Hepatocyte (in vitro differentiated cells): ENCODE measurements around the gene UNC93B1. TPM values are rescaled to one million over a fixed set of nuclear protein-coding genes. Genes with fewer than 3 reads are reported as not detected.

Experiments used
- DNase-seq: peaks from one replicate; pipeline ENCODE4 v3.0.0-alpha.2; 2016; ENCODE audit warnings: low spot score
- H2AFZ ChIP-seq: fragments of 200-600 bp; sonication (generic); 2 replicates; pipeline ENCODE4 v1.6.0; 2016; ENCODE audit warnings: antibody characterized with exemption, mild to moderate bottlenecking
- H3K27ac ChIP-seq: fragments of 200-600 bp; sonication (generic); 2 replicates; pipeline ENCODE4 v1.5.1; 2016; ENCODE audit warnings: mild to moderate bottlenecking
- H3K27me3 ChIP-seq: fragments of 200-600 bp; sonication (generic); 2 replicates; pipeline ENCODE4 v1.6.1; 2016
- H3K36me3 ChIP-seq: fragments of 200-600 bp; sonication (generic); replicated peaks from 2 replicates; pipeline ENCODE4 v1.5.1; 2016; ENCODE audit warnings: low read depth; ENCODE audit not compliant: insufficient read depth
- H3K4me1 ChIP-seq: fragments of 200-600 bp; sonication (generic); 2 replicates; pipeline ENCODE4 v1.5.1; 2016; ENCODE audit warnings: mild to moderate bottlenecking, moderate library complexity; ENCODE audit not compliant: insufficient read depth
- H3K4me2 ChIP-seq: fragments of 200-600 bp; sonication (generic); 2 replicates; pipeline ENCODE4 v1.6.0; 2016
- H3K4me3 ChIP-seq: fragments of 200-600 bp; sonication (generic); 2 replicates; pipeline ENCODE4 v1.5.1; 2016; ENCODE audit warnings: mild to moderate bottlenecking
- H3K79me2 ChIP-seq: fragments of 200-600 bp; sonication (generic); 2 replicates; pipeline ENCODE4 v1.6.0; 2017; ENCODE audit warnings: mild to moderate bottlenecking
- H3K9me2 ChIP-seq: fragments of 200-600 bp; sonication (generic); replicated peaks from 2 replicates; pipeline ENCODE4 v1.6.0; 2017; ENCODE audit warnings: mild to moderate bottlenecking; ENCODE audit not compliant: insufficient read depth
- H3K9me3 ChIP-seq: fragments of 200-600 bp; sonication (generic); 2 replicates; pipeline ENCODE4 v1.5.1; 2016; ENCODE audit warnings: low read depth, mild to moderate bottlenecking
- H4K20me1 ChIP-seq: fragments of 200-600 bp; sonication (generic); 2 replicates; pipeline ENCODE4 v1.6.0; 2016; ENCODE audit warnings: mild to moderate bottlenecking; ENCODE audit not compliant: insufficient read depth, poor library complexity, severe bottlenecking
- CTCF ChIP-seq: fragments of 200-600 bp; sonication (generic); IDR thresholded peaks from 2 replicates; pipeline ENCODE4 v1.5.1; 2016; ENCODE audit warnings: antibody characterized with exemption, mild to moderate bottlenecking; ENCODE audit not compliant: poor library complexity
- EZH2 ChIP-seq: fragments of 200-600 bp; sonication (generic); IDR thresholded peaks from 2 replicates; pipeline ENCODE4 v1.6.1; 2016; ENCODE audit warnings: antibody characterized with exemption, mild to moderate bottlenecking, borderline replicate concordance
- EZH2phosphoT487 ChIP-seq: fragments of 200-600 bp; sonication (generic); IDR thresholded peaks from one replicate; pipeline ENCODE4 v1.6.1; 2018; ENCODE audit warnings: antibody characterized with exemption, mild to moderate bottlenecking, low read depth, moderate library complexity; ENCODE audit not compliant: unreplicated experiment, severe bottlenecking
- WGBS: methylation state at CpG from one replicate; pipeline ENCODE4 v1.1.6; 2016; ENCODE audit warnings: low lambda C conversion rate; ENCODE audit errors: missing lambda C conversion rate; 5-methylcytosine and 5-hydroxymethylcytosine counted together
- polyA plus RNA-seq: library from polyadenylated mRNA; unstranded; fragments of >200 nt; fragmentation: Nextera tagmentation; extraction: Ambion mirVana; gene quantifications from 2 replicates; pipeline ENCODE4 v1.2.1, GENCODE V29; 2016
- total RNA-seq: library from RNA; depleted of rRNA; stranded (reverse); fragments of >200 nt; gene quantifications from 2 replicates; pipeline ENCODE4 v1.2.3, GENCODE V29; 2014

UNC93B1 gene
- total and polyA plus RNA-seq, 2 experiments from 2014 or later: 23.5 to 38.0 TPM

- Histone ChIP-seq H3K27ac (no peak overlapping the region), H3K9me2 (no peaks in the 10 kb centered on the region), H3K9me3 (no peaks in the 10 kb centered on the region), H3K27me3 (no peaks in the 10 kb centered on the region), H3K4me1 (peaks cover 31% of the 10 kb centered on the region), H3K4me3 (no peak overlapping the region), H3K4me2 (no peak overlapping the region), H3K79me2 (peaks cover 17% of the 10 kb centered on the region), H3K36me3 (no peaks in the 10 kb centered on the region), H4K20me1 (no peaks in the 10 kb centered on the region), H2AFZ (no peak overlapping the region)
- DNase-seq: no peak
- TF ChIP-seq CTCF: no peak
- no peak for TF ChIP-seq EZH2phosphoT487
- no peak for TF ChIP-seq EZH2
- 86% methylated on average over 20 of the region's 27 CpGs for WGBS
Observed at GRCh38 chr11:68036141-68036716, 32.3 kb upstream of the UNC93B1 start.

- Histone ChIP-seq H2AFZ (no peak overlapping the region), H4K20me1 (no peaks in the 10 kb centered on the region), H3K9me3 (no peaks in the 10 kb centered on the region), H3K79me2 (peaks cover 19% of the 10 kb centered on the region), H3K36me3 (no peaks in the 10 kb centered on the region), H3K4me3 (no peak overlapping the region), H3K9me2 (no peaks in the 10 kb centered on the region), H3K4me1 (peaks cover 29% of the 10 kb centered on the region), H3K4me2 (no peak overlapping the region), H3K27ac (no peak overlapping the region), H3K27me3 (no peaks in the 10 kb centered on the region)
- no peak for TF ChIP-seq EZH2
- TF ChIP-seq EZH2phosphoT487: no peak
- TF ChIP-seq CTCF: no peak
- 91% methylated on average over 13 of the region's 13 CpGs for WGBS
- DNase-seq: no peak
Observed at GRCh38 chr11:68035266-68035876, 31.5 kb upstream of the UNC93B1 start.

GRCh38 chr11:68033708-68034045, 29.8 kb upstream of the UNC93B1 start:
- 96% methylated on average over 12 of the region's 12 CpGs for WGBS
- Histone ChIP-seq H3K79me2 (peaks cover 23% of the 10 kb centered on the region), H3K4me1 (peaks cover 23% of the 10 kb centered on the region), H4K20me1 (no peaks in the 10 kb centered on the region), H3K27ac (no peak overlapping the region), H2AFZ (no peak overlapping the region), H3K27me3 (no peaks in the 10 kb centered on the region), H3K36me3 (no peaks in the 10 kb centered on the region), H3K4me3 (no peak overlapping the region), H3K4me2 (no peak overlapping the region), H3K9me3 (no peaks in the 10 kb centered on the region), H3K9me2 (no peaks in the 10 kb centered on the region)
- TF ChIP-seq EZH2: no peak
- no peak for TF ChIP-seq CTCF
- TF ChIP-seq EZH2phosphoT487: no peak
- DNase-seq: no peak
